GM12874 (cell line): ENCODE measurements around the gene OSBPL6.

Experiments used
- TF ChIP-seq, protein P1 (sequence below): IDR thresholded peaks from 2 replicates; pipeline ENCODE4 v1.5.1; 2011; ENCODE audit warnings: low read depth, mild to moderate bottlenecking, control low read depth, low read length, moderate library complexity; ENCODE audit not compliant: insufficient read depth

The OSBPL6 gene

DNA sequence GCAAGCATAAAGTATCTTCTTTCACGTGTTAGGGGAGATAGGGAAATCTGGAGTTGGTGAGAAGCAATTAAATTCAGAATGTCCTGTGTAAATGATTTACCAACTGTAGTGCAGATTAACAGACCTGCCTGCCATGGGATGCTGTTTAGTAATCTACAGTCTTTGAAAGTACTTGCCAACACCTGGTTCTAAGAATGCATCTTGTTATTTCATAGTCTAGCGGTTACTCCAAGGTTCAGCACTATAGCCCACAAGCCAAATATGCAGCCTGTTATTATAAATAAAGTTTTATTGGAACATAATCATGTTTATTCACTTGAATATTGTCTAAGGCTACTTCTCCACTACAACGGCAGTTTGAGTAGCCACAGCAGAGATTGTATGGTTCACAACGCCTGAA lies 100.8 kb downstream of the OSBPL6 start:
- TF ChIP-seq, protein P1, sequence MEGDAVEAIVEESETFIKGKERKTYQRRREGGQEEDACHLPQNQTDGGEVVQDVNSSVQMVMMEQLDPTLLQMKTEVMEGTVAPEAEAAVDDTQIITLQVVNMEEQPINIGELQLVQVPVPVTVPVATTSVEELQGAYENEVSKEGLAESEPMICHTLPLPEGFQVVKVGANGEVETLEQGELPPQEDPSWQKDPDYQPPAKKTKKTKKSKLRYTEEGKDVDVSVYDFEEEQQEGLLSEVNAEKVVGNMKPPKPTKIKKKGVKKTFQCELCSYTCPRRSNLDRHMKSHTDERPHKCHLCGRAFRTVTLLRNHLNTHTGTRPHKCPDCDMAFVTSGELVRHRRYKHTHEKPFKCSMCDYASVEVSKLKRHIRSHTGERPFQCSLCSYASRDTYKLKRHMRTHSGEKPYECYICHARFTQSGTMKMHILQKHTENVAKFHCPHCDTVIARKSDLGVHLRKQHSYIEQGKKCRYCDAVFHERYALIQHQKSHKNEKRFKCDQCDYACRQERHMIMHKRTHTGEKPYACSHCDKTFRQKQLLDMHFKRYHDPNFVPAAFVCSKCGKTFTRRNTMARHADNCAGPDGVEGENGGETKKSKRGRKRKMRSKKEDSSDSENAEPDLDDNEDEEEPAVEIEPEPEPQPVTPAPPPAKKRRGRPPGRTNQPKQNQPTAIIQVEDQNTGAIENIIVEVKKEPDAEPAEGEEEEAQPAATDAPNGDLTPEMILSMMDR, result no peak

- TF ChIP-seq, protein P1, result no peak
Observed at GRCh38 chr2:178295906-178296305, 101.6 kb downstream of the OSBPL6 start.

GRCh38 chr2:178296394-178297090 lies 102.2 kb downstream of the OSBPL6 start:
- TF ChIP-seq, protein P1, result no peak

DNA sequence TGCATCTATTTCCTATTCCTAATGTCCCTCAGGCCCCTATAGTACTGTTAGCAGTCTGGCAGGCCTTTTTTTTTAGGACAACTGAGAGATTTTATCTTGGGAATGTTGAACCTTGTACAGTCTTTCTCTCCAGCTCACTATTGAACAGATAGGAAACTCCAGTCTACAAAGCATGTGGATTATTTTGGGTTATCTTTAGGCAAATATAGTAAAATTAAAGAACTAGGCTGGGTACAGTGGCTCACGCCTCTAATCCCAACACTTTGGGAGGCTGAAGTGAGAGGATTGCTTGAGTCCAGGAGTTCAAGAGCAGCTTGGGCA lies 102.7 kb downstream of the OSBPL6 start:
- TF ChIP-seq, protein P1, result no peak

DNA sequence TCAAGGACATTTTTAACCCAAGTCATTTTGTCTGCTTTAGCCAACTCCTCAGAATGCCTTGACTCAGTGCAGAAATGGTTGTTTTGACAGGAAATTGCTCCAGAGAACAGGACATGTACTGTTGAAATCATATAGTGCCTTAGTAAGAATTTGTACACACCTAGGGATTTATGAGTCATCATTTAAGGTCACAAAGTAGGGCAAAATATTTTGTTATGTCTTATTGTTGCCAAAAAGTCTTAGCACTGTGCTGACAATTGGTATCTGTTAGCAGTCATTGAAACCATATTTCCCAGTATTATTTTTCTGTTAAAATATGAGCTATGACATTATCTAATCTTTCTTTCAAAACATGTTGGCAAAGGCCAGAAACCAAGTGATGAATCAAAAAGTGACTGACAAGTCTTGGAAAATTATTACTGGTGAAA lies 104.5 kb downstream of the OSBPL6 start:
- TF ChIP-seq, protein P1, result no peak

- TF ChIP-seq, protein P1, result no peak
Observed at GRCh38 chr2:178301649-178302238, 107.4 kb downstream of the OSBPL6 start.

GRCh38 chr2:178304333-178304732 lies 110.0 kb downstream of the OSBPL6 start:
- TF ChIP-seq, protein P1, result no peak
